GM19328 (cell line): ENCODE data around the gene SDK1.
"Not testable (repeated sequence)": the region's sequence is repeated elsewhere in the genome, so short reads cannot be mapped to it uniquely, and the experiment has no call there.

ENCODE experiments used
- ATAC-seq: cut with Tn5 transposase; IDR thresholded peaks from one replicate; pipeline ENCODE4 v1.9.1; 2021; ENCODE audit warnings: mild to moderate bottlenecking, moderate library complexity; ENCODE audit not compliant: unreplicated experiment

The SDK1 gene

DNA sequence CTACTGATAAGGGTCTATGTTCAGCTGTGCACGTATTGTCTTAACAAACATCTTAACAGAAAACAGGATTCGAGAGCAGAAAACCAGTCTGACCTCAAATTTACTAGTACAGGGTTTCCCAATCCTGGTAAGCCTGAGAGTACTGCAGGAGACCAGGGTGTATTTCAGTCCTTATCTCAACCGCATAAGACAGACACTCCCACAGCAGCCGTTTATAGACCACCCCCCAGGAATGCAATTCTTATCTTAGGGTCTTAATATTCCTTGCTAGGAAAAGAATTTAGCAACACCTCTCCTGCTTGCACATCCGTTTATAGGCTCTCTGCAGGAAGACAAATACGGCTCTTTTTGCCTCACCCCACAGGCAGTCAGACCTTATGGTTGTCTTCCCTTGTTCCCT lies 277.3 kb downstream of the SDK1 start:
- no peak for ATAC-seq

DNA sequence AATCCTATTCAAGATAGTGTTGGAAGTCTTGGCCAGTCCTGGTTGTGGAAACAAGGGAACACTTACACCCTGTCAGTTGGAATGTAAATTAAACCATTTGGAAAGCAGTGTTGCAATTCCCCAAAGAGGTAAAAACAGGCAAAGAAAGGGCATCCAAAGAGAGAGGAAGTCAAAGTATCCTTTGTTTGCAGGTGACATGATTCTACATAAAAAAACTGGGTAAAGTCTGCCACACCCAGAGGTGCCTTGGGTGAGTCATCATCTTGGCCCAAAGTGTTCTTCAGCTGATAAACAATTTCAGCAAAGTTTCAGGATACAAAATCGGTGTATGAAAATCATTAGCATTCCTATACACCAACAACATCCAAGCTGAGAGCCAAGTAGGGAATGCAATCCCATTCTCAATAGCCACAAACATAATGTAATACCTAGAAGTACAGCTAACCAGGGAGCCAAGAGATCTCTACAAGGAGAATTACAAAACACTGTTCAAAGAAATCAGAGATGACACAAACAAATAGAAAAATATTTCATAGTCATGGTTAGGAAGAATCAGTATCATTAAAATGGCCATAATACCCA lies 278.7 kb downstream of the SDK1 start:
- ATAC-seq, result no peak

DNA sequence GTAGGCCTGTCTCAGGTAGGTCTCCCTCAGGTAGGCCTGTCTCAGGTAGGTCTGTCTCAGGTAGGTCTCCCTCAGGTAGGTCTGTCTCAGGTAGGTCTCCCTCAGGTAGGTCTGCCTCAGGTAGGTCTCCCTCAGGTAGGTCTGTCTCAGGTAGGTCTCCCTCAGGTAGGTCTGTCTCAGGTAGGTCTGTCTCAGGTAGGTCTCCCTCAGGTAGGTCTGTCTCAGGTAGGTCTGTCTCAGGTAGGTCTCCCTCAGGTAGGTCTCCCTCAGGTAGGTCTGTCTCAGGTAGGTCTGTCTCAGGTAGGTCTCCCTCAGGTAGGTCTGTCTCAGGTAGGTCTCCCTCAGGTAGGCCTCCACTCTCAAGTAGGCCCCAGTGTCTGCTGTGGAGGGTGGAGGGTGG lies 281.1 kb downstream of the SDK1 start:
- ATAC-seq, result not testable (repeated sequence)

DNA sequence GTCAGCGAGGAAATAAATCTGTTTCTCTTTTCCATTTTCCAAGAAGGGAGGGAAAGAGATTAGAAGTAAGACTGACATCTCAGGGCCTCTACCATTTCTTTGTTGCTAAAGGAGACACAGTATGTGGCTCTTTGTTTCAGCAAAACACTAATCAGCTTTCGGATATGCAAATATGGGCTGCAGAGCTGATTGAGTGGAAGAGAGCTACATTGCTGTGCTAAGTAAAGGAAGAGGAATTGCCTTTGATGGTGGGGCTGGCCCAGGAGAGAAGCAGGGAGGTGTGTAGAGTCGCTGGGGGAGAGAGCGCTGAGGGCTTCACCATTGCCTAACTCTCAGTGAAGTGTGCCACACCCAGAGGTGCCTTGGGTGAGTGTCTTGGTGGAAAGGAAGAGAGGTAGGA lies 284.8 kb downstream of the SDK1 start:
- ATAC-seq, result no peak

- no peak for ATAC-seq
Observed at GRCh38 chr7:3588341-3588740, 287.3 kb downstream of the SDK1 start.

DNA sequence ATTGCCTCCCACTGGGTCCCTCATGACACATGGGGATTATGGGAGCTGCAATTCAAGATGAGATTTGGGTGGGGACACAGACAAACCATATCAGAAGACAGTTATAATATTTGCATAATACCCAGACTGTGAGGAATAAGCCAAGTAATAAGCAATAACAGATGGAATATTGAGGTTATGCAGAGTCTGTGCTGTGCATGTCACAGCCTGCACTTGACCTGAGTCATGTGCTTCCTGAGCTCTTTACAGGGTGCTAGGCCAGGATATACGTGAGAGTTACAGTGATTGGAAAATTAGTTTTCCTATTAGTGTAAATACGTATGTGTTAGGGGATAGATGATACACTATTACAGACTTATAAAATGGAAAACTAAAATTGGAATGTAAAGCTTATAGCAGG lies 288.7 kb downstream of the SDK1 start:
- no peak for ATAC-seq

DNA sequence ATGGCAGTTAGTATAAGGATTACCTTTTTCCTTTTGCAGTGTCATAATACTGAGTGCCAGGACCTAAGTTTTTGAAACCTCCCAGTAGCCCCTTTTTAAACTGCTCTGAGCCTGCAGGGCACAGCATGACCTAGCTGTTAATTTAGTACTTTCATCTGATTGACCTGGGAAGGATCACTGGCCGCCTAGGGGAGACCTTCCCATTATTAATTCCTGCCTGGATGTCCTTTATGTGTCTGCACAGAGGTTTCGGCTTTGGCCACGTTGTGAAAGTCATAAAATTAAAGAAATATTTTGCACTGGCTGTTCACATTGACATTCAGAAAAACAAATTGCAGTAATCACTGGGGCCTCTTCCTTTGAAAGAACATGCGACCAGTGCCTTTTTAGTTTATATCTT lies 290.2 kb downstream of the SDK1 start:
- no peak for ATAC-seq

DNA sequence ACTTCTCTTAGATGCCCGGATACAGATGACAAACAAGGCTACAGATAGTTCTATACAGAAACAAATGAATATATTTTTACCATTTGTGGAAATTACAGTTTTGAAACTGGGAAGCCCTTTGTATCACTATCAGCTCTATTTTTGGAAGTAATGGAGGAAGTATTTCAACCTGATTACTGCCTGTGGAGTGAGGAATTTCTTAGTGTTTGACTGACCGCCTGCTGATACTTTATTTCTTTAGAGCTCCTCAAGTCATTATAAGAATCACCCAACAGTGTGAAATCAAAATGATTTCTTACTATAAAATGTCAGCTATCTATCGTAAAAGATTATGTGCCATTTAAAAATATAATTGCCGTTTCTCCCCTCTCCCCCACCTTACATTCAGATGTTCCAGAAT lies 290.9 kb downstream of the SDK1 start:
- no peak for ATAC-seq

DNA sequence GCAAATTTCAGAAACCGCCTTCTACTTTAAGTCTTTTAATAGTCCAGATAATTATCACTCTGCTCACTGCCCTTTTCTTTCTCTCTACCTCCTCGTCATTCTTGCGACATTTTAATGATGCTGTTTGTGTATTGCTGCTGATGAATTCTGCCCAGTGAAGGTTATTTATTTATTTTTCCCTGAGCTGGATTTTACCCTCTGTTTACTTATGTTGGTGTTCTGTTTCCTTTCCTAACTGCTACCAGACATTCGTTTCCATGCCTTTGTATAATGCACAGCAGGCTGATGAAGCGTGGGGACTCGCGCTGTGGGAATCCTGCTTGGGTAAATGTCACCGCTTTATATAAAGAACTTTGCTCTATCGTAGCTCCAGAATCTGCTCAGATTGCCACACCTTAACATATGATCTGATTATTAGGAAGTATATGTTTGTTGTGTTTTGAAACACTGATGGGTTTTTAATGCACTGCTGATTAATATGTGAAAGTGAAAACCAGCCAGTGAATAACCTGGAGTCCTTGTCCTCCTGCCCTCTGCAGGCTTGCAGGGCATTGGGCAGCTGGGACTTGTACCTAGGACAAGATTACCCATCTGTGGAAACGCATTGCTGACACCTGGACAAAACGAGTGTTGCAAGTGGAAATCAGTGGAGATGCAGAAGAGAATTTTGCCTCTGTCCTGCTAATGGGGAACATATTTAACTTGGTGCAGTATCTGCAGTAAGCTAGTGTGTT lies 291.5 kb downstream of the SDK1 start:
- no peak for ATAC-seq

DNA sequence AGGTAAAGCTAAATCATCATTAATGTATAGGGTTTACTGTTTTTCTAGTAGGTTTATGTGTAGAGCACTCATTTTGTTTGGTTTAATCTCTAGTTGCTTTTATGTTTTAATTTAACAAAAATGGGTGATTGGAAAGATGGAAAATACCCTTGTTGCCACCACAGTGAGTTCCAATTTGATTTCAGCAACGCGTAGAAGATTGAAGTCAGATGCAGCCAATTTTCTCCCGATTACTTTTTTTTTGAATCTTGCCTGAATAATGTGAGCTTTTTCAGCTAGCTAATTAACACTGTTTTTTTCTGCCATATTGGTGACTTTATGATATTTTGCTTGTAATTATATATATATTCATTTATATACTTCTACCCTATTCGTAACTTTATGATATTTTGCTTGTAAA lies 293.8 kb downstream of the SDK1 start:
- ATAC-seq, result no peak

DNA sequence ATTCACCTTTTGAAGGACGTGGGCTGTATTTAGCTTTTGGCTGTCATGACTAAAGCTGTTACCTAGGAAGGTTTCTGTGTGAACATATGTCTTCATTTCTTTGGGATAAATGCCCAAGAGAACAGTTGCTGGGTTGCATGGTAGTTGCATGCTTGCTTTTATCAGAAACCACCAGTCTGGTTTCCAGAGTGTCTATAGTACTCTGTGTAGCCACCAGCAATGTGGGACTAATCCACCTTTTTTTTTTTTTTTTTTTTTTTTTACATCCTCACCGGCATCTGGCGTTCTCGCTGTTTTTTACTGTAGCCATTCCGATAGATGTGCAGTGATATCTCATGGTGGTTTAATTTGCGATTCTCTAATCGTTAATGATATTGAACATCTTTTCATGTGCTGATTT lies 297.8 kb downstream of the SDK1 start:
- no peak for ATAC-seq

DNA sequence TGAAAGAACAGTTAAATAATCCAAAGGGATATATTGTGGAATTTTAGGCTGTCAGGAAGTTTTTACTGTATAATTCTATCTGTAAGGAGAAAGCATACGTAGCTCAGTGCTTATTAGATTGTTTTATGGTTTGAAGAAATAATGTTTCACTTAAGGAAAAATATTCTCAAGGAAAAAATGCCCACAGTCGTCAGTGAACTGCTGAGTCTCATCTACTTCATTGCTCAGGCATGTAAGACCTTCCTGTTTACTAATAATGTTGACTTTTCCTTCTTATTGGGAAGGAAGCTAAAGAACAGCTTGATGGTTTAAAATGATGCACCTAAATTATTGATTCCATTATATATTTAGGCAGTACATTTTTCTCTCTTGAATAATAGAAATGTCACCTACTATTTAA lies 304.2 kb downstream of the SDK1 start:
- ATAC-seq, result no peak

- no peak for ATAC-seq
Observed at GRCh38 chr7:3606436-3606835, 305.4 kb downstream of the SDK1 start.

DNA sequence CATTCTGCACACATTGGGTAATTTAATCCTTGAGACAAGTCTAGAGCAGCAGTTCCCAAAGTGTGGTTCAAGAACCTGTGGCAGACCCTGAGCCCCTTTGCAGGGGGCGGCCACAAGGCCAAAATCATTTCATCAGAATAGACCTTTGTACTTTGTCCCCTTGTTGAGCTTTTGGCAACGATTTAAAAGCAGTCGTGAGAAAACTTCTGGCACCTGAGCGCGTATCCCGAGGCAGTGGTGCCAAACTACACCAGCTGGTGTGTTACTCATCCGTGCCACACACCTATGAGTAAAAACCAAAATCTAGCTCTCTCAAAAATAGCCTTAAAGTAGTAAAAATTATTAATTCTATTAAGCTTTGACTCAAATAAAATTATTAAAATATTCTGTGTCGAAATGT lies 306.8 kb downstream of the SDK1 start:
- no peak for ATAC-seq

GRCh38 chr7:3616306-3616705 lies 315.3 kb downstream of the SDK1 start:
- no peak for ATAC-seq

DNA sequence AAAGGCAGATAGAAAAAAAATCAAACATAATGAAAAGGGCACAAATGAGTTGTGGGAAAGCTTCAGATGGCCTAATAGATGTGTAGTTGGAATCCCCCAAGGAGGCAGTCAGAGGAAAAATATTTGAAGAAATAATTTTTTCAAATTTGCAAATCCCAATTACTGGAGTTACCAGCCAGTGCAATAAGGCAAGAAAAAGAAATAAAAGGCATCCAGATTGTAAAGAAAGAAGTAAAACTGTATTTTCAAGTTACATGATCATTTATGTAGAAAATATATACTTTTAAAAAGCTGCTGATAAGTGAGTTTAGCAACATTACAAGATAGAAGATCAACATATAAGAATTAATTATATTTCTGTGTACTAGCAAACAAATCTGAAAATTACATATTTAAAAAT lies 329.0 kb downstream of the SDK1 start:
- ATAC-seq, result no peak

DNA sequence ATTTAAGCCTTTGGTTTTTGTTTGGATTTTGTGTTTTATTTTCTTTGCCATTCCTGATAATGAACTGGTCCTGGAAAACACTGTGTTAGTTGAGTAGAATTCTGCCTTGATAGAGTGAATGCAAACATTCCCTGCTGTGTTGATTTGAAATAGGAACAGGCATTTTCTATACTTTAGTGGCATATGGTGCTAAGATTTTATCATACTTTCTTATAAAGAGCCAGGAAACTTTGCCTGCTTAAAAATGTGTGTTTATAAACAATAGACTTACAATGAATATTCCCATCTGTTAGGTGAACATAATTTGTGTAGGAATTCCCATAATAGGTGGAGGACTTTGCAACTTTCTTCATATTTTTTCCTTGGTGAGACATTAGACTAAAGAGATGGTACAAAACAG lies 333.3 kb downstream of the SDK1 start:
- no peak for ATAC-seq

DNA sequence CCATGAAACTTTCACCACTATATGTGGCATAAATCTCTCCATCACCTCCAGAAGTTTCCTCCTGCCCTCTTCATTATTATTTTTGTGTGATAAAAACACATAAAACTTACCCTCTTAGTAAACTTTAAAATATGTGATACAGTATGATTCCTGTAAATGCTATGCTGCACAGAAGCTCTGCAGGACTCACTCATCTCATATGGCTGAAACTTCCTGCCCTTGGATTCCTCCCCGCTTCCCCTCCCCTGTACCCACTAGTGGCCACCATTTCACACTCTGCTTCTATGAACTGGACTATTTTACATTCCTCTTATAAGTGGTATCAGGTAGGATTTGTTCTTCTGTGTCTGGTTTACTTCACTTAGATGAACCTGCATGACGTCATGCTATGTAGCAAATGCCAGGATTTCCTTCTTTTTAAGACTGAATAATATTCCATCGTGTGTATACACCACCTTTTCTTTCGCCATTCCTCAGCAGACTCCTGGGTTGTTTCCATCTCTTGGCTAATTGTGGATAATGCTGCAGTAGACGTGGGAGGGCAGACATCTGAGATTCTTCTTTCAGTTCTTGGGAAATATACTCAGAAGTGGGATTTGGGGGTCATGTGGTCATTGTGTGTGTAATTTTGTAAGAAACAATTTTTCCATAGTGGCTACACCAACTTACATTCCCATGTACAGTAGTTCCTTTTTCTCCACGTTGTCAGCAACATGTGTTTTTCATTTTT lies 335.2 kb downstream of the SDK1 start:
- no peak for ATAC-seq

DNA sequence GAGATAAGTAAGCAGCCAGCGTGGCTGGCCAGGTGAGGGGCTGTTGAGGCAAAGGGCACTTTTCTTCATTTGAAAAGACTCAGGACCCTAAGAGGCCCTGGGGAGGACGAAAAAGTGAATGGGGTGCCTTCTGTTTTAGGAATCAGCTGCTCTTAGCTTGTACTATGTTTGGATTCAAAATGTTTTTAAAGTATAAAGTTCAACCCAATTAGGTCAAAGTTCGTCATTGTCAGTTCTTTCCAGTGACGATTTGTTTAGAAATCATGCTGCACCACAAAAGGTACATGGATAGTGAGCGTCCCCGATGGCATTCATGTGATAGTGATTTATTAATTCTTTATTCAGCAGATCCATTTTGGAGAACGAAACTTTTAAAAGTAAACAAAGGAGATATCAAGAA lies 338.2 kb downstream of the SDK1 start:
- ATAC-seq, result no peak

DNA sequence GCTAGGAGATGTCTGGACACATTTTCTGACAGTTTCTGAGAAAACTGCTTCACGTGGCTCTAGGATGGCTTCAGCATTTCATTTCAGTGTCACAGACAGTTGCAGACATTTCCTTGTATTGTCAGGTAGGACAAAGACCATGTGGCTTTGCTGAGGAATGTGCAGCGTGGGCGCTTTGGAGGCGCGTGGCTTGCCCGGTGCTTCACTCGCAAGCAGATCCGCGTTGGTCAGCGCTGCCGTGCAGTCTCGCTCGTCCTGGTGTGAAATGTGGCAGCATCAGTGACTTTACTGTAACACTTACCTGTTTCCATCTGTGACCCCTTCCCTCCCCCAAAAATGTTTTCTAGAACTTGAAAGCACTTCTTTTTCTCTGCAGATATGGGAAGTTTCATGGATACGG lies 340.5 kb downstream of the SDK1 start:
- no peak for ATAC-seq

- no peak for ATAC-seq
Observed at GRCh38 chr7:3643091-3643490, 342.0 kb downstream of the SDK1 start.

GRCh38 chr7:3648276-3648675 lies 347.2 kb downstream of the SDK1 start:
- no peak for ATAC-seq
